HL-60 (cell line): ENCODE data around the gene PHTF1.
"Not testable (repeated sequence)": the region's sequence is repeated elsewhere in the genome, so short reads cannot be mapped to it uniquely, and the experiment has no call there.

Experiments used
- CTCF ChIP-seq: IDR thresholded peaks from one replicate; pipeline ENCODE4 v1.5.1; 2011; ENCODE audit warnings: low read length, control low read depth, inconsistent platforms; ENCODE audit not compliant: insufficient read depth
- GABPA ChIP-seq: IDR thresholded peaks from 2 replicates; pipeline ENCODE4 v1.6.1; 2012; ENCODE audit warnings: low read depth
- POLR2AphosphoS5 ChIP-seq: IDR thresholded peaks from 2 replicates; pipeline ENCODE4 v1.6.1; 2012; ENCODE audit warnings: low read depth
- REST ChIP-seq: IDR thresholded peaks from 2 replicates; pipeline ENCODE4 v1.6.1; 2012; ENCODE audit warnings: low read depth; ENCODE audit not compliant: insufficient replicate concordance

- not testable (repeated sequence) for TF ChIP-seq CTCF, REST, POLR2AphosphoS5, GABPA
Observed at GRCh38 chr1:113718621-113719020, 40.7 kb downstream of the PHTF1 start.
